Measurements from ENCODE around the gene ADAT3.

DNA sequence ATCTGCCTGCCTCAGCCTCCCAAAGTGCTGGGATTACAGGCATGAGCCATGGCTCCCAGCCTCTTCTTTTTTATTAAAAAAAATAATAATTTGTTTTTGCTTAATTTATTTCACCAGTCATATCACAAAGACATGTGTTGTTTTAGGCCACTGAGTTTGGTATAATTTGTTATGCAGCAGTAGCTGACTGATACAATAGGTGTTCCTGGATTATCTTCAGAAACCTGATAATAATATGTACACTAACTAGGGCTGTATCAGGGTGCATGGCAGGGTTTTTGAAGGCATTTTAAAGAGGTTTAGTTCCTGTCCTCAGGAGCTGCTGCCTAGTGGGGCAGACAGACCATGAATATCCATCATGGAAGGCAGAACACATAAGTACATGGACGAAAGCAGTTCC, 26.2 kb downstream of the ADAT3 start:
- TF ChIP-seq CTCF (IDR thresholded peaks at IDR 0.05) = no peak
- TF ChIP-seq EP300 (IDR thresholded peaks at IDR 0.05) = no peak
- no peak for TF ChIP-seq POLR2A (IDR thresholded peaks at IDR 0.05)
- no peak for TF ChIP-seq POLR2AphosphoS5 (IDR thresholded peaks at IDR 0.05)

Data from stomach (tissue), 4 donors.